H1 (cell line): ENCODE data around the gene LIPC.

ENCODE experiments used
- CHD2 ChIP-seq: IDR thresholded peaks from 2 replicates; pipeline ENCODE4 v1.6.1; 2012; ENCODE audit warnings: low read length, improper control_type of control experiment
- EZH2 ChIP-seq: fragments of 200-600 bp; sonication (generic); IDR thresholded peaks from 2 replicates; pipeline ENCODE4 v1.7.1; 2012; ENCODE audit warnings: low read depth, mild to moderate bottlenecking, moderate library complexity, low read length, inconsistent platforms; ENCODE audit not compliant: severe bottlenecking
- FOSL1 ChIP-seq: IDR thresholded peaks from 2 replicates; pipeline ENCODE4 v1.6.1; 2011; ENCODE audit warnings: mild to moderate bottlenecking, low read depth, low read length, moderate library complexity; ENCODE audit not compliant: insufficient read depth
- PHF8 ChIP-seq: fragments of 200-600 bp; sonication (generic); conservative IDR thresholded peaks from 2 replicates; pipeline ENCODE4 v1.7.1; 2012; ENCODE audit warnings: low read depth, mild to moderate bottlenecking, inconsistent platforms, low read length, moderate library complexity
- POLR2A ChIP-seq, 2 experiments: IDR thresholded peaks; 1 replicate in 1 of 2; 2 replicates in 1 of 2; pipeline ENCODE4 v1.6.1; 2011; ENCODE audit warnings: low read depth in 2 of 2, low read length in 2 of 2, mild to moderate bottlenecking in 2 of 2; ENCODE audit errors: control extremely low read depth in 1 of 2
- POLR2AphosphoS5 ChIP-seq: IDR thresholded peaks from 2 replicates; pipeline ENCODE4 v1.6.1; 2011; ENCODE audit warnings: low read depth, low read length
- SP2 ChIP-seq: IDR thresholded peaks from 2 replicates; pipeline ENCODE4 v1.6.1; 2012; ENCODE audit warnings: mild to moderate bottlenecking, low read length, inconsistent platforms
- TF ChIP-seq, protein P1 (sequence below), 3 experiments: IDR thresholded peaks; 1 replicate in 2 of 3; 2 replicates in 1 of 3; pipeline versions ENCODE4 v1.5.1 to v1.6.1; 2011; ENCODE audit warnings: low read length in 3 of 3, mild to moderate bottlenecking in 3 of 3, inconsistent platforms in 2 of 3, low read depth in 1 of 3, moderate library complexity in 1 of 3; ENCODE audit not compliant: insufficient read depth in 1 of 3; ENCODE audit errors: control extremely low read depth in 1 of 3
- TF ChIP-seq, protein P2 (sequence below): IDR thresholded peaks from 2 replicates; pipeline ENCODE4 v1.6.1; 2012; ENCODE audit warnings: low read length, inconsistent platforms

DNA sequence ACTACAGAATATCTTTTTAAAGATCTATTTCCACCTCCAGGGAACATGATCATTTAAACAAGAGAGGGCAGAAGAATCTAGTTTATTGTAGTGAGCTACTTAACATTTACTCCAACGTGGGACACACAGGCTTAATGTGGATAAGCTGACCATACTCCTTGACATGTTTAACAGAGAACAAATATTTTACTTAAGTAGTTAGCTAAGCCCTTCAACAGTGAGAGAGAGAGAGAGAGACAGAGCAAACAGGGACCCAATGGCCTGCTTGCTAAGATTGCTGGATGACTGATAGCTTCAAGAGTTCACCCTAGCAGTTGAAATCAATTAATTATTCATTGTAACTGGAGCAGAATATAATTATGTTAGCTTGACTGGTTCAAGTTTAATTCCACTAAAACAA, 159.1 kb downstream of the LIPC start:
- TF ChIP-seq PHF8 = no peak
- TF ChIP-seq SP2 = no peak
- TF ChIP-seq, protein P1, sequence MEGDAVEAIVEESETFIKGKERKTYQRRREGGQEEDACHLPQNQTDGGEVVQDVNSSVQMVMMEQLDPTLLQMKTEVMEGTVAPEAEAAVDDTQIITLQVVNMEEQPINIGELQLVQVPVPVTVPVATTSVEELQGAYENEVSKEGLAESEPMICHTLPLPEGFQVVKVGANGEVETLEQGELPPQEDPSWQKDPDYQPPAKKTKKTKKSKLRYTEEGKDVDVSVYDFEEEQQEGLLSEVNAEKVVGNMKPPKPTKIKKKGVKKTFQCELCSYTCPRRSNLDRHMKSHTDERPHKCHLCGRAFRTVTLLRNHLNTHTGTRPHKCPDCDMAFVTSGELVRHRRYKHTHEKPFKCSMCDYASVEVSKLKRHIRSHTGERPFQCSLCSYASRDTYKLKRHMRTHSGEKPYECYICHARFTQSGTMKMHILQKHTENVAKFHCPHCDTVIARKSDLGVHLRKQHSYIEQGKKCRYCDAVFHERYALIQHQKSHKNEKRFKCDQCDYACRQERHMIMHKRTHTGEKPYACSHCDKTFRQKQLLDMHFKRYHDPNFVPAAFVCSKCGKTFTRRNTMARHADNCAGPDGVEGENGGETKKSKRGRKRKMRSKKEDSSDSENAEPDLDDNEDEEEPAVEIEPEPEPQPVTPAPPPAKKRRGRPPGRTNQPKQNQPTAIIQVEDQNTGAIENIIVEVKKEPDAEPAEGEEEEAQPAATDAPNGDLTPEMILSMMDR (IDR thresholded peaks at IDR 0.05; ENCODE audit: control extremely low read depth in 1 of 3, insufficient read depth in 1 of 3, low read depth in 1 of 3, low read length in 3 of 3) = no peak
- TF ChIP-seq POLR2AphosphoS5 = no peak
- no peak for TF ChIP-seq EZH2
- TF ChIP-seq CHD2 = no peak
- TF ChIP-seq, protein P2, sequence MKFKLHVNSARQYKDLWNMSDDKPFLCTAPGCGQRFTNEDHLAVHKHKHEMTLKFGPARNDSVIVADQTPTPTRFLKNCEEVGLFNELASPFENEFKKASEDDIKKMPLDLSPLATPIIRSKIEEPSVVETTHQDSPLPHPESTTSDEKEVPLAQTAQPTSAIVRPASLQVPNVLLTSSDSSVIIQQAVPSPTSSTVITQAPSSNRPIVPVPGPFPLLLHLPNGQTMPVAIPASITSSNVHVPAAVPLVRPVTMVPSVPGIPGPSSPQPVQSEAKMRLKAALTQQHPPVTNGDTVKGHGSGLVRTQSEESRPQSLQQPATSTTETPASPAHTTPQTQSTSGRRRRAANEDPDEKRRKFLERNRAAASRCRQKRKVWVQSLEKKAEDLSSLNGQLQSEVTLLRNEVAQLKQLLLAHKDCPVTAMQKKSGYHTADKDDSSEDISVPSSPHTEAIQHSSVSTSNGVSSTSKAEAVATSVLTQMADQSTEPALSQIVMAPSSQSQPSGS = no peak
- TF ChIP-seq FOSL1 = no peak
- no peak for TF ChIP-seq POLR2A (IDR thresholded peaks at IDR 0.05; ENCODE audit: control extremely low read depth in 1 of 2, low read depth in 2 of 2, low read length in 2 of 2)
